GM12864 (cell line): Measurements from ENCODE around the gene CCSER1.
"Not testable (repeated sequence)": the region's sequence is repeated elsewhere in the genome, so short reads cannot be mapped to it uniquely, and the experiment has no call there.

Source experiments
- DNase-seq: peaks from one replicate; pipeline ENCODE4 v3.0.0-alpha.2; 2011; ENCODE audit warnings: low read depth
- H3K4me3 ChIP-seq: 2 replicates; pipeline ENCODE4 v1.5.1; 2011; ENCODE audit warnings: mild to moderate bottlenecking, low read depth, low read length, control low read depth
- CTCF ChIP-seq: IDR thresholded peaks from 2 replicates; pipeline ENCODE4 v1.5.1; 2011; ENCODE audit warnings: low read depth, mild to moderate bottlenecking, moderate library complexity, low read length, control low read depth, inconsistent platforms; ENCODE audit errors: missing control alignments

The CCSER1 gene

GRCh38 chr4:91366554-91366953 lies 1239.4 kb downstream of the CCSER1 start:
- H3K4me3 ChIP-seq: no peak overlapping the region
- DNase-seq: no peak
- no peak for TF ChIP-seq CTCF

DNA sequence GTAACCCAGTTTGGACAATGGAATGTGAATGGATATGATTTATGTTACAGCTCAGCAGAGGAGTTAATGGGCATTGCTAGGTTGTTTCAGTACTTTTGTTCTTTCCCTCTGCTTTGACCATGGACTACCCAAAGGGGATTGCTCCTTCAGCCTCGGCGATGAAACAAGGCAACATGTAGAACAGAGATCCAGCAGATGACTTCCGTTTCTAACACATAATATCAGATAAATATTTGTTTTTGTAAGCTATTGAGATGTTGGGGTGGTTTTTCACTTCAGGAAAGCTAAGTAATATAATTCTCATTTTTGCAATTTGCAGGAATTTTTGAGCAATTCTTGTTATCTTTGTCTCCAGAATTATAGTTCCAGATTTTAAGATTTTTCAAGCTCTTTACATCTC lies 1241.9 kb downstream of the CCSER1 start:
- no peak for TF ChIP-seq CTCF
- DNase-seq: no peak
- H3K4me3 ChIP-seq: no peak overlapping the region

DNA sequence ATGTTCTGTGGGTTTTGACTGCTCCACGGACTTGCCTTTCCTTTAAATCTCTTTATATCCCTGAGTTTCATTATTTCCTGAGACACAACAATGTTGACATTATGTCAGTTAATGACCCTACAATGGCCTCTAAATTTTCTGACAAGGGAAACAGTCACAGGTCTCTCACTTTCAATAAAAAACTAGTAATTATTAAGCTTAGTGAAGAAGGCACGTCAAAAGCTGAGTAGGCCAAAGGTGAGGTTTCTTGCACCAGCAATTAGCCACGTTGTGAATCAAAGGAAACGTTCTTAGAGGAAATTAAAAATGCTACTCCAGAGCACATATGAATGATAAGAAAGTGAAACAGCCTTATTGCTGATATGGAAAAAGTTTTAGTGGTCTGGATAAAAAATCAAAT lies 1246.4 kb downstream of the CCSER1 start:
- no peak for DNase-seq
- no peak overlapping the region for H3K4me3 ChIP-seq
- TF ChIP-seq CTCF: no peak

GRCh38 chr4:91405431-91405830 lies 1278.2 kb downstream of the CCSER1 start:
- DNase-seq, H3K4me3 ChIP-seq: not testable (repeated sequence)

GRCh38 chr4:91422011-91422410 lies 1294.8 kb downstream of the CCSER1 start:
- H3K4me3 ChIP-seq: no peak overlapping the region
- no peak for TF ChIP-seq CTCF
- no peak for DNase-seq

GRCh38 chr4:91426725-91427124 lies 1299.5 kb downstream of the CCSER1 start:
- H3K4me3 ChIP-seq: no peak overlapping the region
- no peak for DNase-seq
- no peak for TF ChIP-seq CTCF

- DNase-seq: no peak
- TF ChIP-seq CTCF: no peak
- no peak overlapping the region for H3K4me3 ChIP-seq
These were observed 1300.0 kb downstream of the CCSER1 start for GRCh38 chr4:91427171-91427570.

DNA sequence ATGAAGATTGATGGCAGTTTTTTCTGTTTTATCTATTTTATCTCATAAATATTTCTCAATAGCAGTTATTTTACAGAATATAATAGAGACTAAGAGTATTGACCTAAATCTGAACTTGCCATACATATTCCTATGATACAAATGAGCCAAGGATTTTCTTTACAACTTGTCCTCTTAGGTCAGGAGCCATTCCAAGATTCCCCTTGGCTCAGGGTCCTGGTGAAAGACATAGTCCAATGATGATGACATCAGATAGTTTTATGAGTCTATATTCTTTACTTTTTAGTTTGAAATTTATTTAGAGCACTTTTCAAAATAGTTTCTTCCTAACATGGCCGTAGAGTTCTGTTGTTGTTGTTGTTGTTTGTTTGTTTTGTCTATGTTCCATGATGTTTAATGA lies 1307.4 kb downstream of the CCSER1 start:
- H3K4me3 ChIP-seq: no peak overlapping the region
- no peak for TF ChIP-seq CTCF
- no peak for DNase-seq
